ENCODE results near the gene PIWIL4.

- TF ChIP-seq, protein P1, sequence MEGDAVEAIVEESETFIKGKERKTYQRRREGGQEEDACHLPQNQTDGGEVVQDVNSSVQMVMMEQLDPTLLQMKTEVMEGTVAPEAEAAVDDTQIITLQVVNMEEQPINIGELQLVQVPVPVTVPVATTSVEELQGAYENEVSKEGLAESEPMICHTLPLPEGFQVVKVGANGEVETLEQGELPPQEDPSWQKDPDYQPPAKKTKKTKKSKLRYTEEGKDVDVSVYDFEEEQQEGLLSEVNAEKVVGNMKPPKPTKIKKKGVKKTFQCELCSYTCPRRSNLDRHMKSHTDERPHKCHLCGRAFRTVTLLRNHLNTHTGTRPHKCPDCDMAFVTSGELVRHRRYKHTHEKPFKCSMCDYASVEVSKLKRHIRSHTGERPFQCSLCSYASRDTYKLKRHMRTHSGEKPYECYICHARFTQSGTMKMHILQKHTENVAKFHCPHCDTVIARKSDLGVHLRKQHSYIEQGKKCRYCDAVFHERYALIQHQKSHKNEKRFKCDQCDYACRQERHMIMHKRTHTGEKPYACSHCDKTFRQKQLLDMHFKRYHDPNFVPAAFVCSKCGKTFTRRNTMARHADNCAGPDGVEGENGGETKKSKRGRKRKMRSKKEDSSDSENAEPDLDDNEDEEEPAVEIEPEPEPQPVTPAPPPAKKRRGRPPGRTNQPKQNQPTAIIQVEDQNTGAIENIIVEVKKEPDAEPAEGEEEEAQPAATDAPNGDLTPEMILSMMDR (IDR thresholded peaks at IDR 0.05) = no peak
- no peak for TF ChIP-seq NFIC (IDR thresholded peaks at IDR 0.05; ENCODE audit: borderline replicate concordance)
- TF ChIP-seq MXI1 (IDR thresholded peaks at IDR 0.05; ENCODE audit: low read depth, low read length) = no peak
- no peak for TF ChIP-seq ZBTB33 (IDR thresholded peaks at IDR 0.05; ENCODE audit: borderline replicate concordance, low read depth)
- no peak for TF ChIP-seq JUND (IDR thresholded peaks at IDR 0.05)
- TF ChIP-seq YY1 (IDR thresholded peaks at IDR 0.05; ENCODE audit: low read depth) = no peak
- TF ChIP-seq ELF1 (IDR thresholded peaks at IDR 0.05) = no peak
- no peak for TF ChIP-seq POLR2AphosphoS5 (IDR thresholded peaks at IDR 0.05; ENCODE audit: low read depth, low read length)
- no peak for TF ChIP-seq FOXM1 (IDR thresholded peaks at IDR 0.05; ENCODE audit: low read depth)
- no peak for TF ChIP-seq RFX5 (IDR thresholded peaks at IDR 0.05; ENCODE audit: low read length)
- no peak for TF ChIP-seq RCOR1 (IDR thresholded peaks at IDR 0.05; ENCODE audit: low read length)
Observed at GRCh38 chr11:94583213-94583865, 16.2 kb downstream of the PIWIL4 start.

All from SK-N-SH (cell line).